ENCODE data around the gene COL6A1.

DNA sequence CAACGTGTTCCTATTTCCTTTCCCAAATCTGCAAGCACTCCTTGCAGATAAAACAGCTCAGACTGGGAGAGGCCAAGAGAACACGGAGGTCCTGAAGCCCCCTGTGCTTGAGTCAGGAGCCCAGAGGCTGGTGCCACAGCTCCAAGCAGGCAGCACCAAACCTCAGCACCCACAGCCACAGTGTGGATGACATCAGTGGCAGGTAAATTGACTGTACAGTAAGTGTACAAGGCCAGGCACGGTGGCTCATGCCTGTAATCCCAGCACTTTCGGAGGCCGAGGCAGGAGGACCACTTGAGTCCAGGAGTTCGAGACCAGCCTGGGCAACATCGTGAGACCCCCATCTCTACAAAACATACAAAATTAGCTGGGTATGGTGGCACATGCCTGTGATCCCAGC, 1.9 kb upstream of the COL6A1 start:
- TF ChIP-seq, protein P1, sequence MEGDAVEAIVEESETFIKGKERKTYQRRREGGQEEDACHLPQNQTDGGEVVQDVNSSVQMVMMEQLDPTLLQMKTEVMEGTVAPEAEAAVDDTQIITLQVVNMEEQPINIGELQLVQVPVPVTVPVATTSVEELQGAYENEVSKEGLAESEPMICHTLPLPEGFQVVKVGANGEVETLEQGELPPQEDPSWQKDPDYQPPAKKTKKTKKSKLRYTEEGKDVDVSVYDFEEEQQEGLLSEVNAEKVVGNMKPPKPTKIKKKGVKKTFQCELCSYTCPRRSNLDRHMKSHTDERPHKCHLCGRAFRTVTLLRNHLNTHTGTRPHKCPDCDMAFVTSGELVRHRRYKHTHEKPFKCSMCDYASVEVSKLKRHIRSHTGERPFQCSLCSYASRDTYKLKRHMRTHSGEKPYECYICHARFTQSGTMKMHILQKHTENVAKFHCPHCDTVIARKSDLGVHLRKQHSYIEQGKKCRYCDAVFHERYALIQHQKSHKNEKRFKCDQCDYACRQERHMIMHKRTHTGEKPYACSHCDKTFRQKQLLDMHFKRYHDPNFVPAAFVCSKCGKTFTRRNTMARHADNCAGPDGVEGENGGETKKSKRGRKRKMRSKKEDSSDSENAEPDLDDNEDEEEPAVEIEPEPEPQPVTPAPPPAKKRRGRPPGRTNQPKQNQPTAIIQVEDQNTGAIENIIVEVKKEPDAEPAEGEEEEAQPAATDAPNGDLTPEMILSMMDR (conservative IDR thresholded peaks at IDR 0.05; ENCODE audit: low read depth, low read length), result no peak
- no peak for TF ChIP-seq EZH2 (IDR thresholded peaks at IDR 0.05; ENCODE audit: borderline replicate concordance, low read depth, low read length, poor library complexity, severe bottlenecking)
